NCI-H748 (cell line): ENCODE data around the gene TMEM120A.
"Not testable (repeated sequence)": the region's sequence is repeated elsewhere in the genome, so short reads cannot be mapped to it uniquely, and the experiment has no call there.

Experiments used
- DNase-seq: peaks from one replicate; lab custom pipeline; 2025; ENCODE audit not compliant: unreplicated experiment; lab: John Stamatoyannopoulos, UW

The TMEM120A gene

DNA sequence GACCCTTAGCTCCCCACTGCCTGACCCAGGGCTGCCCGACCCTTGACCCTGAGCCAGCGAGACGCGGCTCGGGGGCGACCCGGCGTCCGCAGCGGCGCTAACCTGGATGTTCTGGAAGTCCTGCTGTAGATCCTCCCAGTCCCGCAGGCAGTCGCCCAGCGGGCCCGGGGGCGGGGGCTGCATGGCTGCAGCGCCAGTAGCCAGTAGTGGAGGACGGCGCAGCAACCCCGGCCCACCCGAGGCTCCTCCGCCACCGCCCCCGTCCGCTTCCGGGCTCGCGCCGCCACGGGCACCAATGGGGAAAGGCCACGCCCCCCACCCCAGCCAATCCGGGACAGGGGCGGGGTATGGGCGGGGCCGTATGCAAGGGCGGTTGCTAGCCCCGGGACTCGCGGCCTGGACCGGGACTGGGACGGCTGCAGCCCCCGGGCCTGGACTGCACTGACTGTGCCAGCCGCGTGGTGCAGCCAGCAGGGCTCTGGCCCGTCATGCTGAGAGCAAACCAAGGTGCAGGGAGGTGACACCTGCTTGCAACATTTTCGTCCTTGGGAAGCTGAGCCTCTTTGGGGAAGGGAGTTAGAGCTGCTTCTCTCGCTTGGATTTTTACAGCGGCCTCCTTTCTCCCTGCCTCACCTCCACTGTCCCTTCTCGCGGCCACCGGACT, at the start of gene TMEM120A:
Gene TMEM120A (minus strand): TSS at position 208 of the 664 bp plus-strand sequence. CDS start 25 bp downstream, at position 183.
- DNase-seq, result peak; percentile 94

DNA sequence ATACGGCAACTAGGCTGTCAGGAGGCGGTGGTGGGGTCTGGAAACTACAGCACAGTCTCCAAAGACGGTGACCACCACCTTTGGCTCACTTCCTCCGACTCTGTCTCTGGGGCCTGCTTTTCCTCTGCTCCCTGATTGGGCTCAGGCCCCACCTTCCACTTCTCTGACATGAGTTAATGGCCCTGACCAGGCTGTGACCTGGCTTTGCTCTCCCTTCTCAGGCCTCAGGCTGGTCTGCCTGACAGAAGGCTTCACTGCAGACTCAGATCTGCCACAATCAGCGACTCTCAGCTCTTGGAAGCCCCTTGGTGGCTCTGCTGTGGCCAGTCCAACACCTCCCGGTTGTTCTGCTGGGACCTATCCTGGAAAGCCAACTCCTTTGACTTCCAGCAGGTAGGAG, 45.7 kb upstream of the TMEM120A start:
- no peak for DNase-seq

GRCh38 chr7:76037310-76037709, 42.9 kb upstream of the TMEM120A start:
- DNase-seq, result no peak

- DNase-seq, result no peak
Observed at GRCh38 chr7:76031964-76032363, 37.6 kb upstream of the TMEM120A start.

DNA sequence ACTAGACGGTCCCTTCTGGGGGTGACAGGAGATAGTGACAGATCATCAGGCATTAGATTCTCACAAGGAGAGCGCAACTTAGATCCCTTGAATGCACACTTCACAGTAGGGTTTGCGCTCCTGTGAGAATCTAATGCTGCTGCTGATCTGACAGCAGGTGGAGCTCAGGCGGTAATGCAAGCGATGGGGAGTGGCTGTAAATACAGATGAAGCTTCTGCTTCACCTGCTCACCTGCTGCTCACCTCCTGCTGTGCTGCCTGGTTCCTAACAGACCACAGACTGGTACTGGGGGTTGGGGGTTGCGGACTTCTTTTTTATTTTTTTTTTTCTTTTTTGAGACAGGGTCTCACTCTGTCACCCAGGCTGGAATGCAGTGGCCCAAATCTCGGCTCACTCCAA, 35.3 kb upstream of the TMEM120A start:
- peak; percentile 61 for DNase-seq

- DNase-seq, result no peak
Observed at GRCh38 chr7:76023002-76023401, 28.6 kb upstream of the TMEM120A start.

DNA sequence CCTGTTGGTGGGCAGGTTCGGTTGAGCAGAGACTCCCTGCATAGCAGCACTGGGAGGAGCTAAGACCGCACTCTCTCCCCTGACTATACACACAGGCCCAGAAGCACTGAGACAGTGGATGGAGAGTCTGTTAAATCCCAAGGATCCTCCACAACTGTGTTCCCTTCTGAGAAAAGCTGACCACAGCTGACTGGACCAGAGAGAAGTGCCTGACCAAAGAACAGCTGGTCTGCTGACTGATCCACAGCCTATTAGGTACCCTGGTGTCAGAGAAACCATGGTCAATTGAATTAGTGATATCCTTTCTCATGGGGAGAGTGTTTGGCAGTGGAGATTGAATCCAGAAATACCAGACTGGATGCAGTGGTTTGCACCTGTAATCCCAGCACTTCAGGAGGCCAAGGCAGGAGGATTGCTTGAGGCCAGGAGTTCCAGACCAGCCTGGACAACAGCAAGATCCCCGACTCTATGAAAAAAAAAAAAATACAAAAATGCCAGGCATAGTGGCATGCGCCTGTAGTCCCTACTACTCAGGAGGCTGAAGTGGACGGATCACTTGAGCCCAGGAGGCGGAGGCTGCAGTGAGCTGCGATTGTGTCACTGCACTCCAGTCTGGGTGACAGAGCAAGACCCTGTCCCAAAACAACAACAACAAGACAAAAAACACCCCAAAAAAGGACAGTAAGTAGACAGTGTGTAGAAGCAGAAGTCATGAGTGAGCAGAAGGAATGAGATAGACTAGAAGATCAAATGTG, 27.8 kb upstream of the TMEM120A start:
- no peak for DNase-seq

DNA sequence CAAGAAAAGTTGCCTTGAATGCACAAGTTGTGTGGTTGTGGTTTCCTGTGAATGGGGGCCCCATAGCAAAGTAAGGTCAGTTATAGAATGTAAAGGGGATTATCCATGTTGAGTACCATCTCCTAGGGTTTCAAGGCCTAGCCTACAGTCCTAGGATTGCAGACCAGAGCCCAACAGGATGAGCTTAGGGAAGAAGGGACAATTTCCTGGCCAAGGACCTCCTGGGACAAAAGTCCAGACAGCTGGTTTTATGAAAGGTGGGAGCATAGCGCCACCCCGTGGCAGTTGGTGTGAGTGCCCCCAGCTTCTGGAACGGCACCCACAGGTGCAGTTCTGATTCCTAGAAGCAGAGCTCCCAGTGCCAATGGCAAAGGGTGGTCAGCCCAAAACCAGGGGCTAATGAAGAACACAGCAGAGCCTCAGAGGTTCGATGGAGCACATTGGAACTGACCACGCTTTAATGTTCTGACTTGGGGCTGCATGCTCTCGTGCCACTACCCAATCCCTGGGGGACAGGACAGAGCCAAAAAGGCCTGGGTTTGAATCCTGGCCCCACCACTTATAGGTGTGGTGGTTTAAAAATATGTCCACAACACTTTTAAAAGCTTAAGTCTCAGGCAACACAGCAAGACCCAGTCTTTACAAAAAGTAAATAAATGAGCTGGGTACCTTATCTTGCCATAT, 25.8 kb upstream of the TMEM120A start:
- DNase-seq, result peak; percentile 70

- not testable (repeated sequence) for DNase-seq
Observed at GRCh38 chr7:76018520-76018919, 24.1 kb upstream of the TMEM120A start.

- DNase-seq, result no peak
Observed at GRCh38 chr7:76016191-76016947, 22.0 kb upstream of the TMEM120A start.

GRCh38 chr7:76011442-76011861, 17.1 kb upstream of the TMEM120A start:
- no peak for DNase-seq

DNA sequence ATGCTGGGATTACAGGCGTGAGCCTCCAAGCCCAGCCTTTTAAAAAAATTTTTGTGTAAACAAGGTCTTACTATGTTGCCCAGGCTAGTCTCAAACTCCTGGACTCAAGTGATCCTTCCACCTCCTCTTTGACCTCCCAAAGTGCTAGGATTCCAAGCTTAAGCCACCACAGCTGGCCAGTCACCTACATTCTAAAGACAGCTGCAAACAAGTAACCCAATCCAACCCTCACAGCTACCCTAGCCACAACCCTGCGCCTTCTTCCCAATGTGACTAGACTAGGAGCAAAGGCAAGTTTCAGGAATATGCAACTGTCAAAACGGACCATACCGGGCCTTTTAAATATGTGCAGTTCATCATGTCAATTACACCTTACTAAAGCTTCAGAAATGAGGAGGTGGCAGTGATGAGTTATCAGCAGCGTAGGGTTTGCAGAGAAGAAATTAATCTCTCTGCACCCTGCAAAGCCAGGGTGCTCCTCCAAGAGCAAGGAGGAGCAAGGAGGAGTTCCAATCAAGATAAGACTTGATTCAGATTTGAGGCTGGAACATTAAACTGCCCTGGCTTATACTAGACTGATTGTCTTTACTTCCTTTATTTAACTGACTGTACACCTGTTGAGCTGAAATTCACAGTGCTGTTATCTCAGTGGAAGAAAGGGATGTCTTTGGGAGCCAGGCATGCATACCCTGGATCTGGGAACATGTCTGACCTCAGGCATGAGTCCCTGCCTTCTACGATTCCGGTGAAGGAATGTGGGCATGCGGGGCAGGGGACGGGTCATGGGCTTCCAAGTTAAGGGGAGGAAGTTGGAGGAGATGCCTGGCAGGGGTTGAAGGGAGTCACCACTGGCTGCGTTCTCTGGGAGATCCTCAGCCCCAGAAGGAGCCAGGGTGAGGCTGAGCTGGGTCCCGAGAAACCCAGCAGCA, 15.5 kb upstream of the TMEM120A start:
- no peak for DNase-seq

- no peak for DNase-seq
Observed at GRCh38 chr7:76008156-76008687, 13.8 kb upstream of the TMEM120A start.

- not testable (repeated sequence) for DNase-seq
Observed at GRCh38 chr7:76005004-76005403, 10.6 kb upstream of the TMEM120A start.

GRCh38 chr7:76003351-76003750, 9.0 kb upstream of the TMEM120A start:
- DNase-seq, result no peak

DNA sequence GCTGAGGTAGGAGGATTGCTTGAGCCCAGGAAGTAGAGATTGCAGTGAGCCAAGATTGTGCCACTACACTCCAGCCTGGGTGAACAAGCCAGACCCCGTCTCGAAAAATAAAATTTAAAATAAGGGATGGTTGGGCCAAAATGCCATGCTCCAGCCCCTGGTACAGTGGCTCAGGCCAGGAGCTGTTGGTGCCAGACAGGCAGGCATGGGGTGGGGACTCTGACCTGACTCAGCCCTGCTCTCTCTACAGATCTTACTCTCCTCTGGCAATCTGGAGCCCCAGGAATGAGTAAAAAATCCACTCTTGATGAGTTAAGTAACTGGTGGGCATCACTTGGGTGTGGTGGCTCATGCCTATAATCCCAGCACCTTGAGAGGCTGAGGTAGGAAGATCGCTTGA, 8.4 kb upstream of the TMEM120A start:
- DNase-seq, result no peak

DNA sequence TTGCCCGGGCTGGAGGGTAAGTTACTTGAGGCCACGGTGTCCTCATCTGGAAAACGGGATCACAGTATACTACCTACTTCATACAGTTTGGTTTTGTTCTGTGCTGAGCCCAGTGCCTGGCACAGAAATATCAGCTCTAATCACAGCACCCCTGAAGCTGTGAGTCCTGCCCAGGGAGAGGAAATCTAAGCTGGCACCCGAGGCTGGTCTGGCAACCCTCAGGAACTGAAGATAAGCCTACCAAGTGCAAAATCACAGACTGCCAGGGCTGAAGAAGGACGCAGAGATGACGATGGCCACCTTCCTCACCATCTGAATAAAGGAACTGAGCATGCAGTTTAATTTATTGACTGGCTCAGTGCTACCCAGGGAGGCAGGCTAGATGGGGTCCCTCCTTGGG, 7.7 kb upstream of the TMEM120A start:
- DNase-seq, result no peak

GRCh38 chr7:76000566-76000965, 6.2 kb upstream of the TMEM120A start:
- DNase-seq, result no peak

GRCh38 chr7:75998038-75998437, 3.6 kb upstream of the TMEM120A start:
- DNase-seq, result no peak

GRCh38 chr7:75996476-75996875, 2.1 kb upstream of the TMEM120A start:
- DNase-seq, result no peak
